GM19455 (cell line): ENCODE results near the gene COIL.
"Not testable (repeated sequence)": the region's sequence is repeated elsewhere in the genome, so short reads cannot be mapped to it uniquely, and the experiment has no call there.

Source experiments
- ATAC-seq: cut with Tn5 transposase; IDR thresholded peaks from one replicate; pipeline ENCODE4 v1.9.1; 2021; ENCODE audit not compliant: unreplicated experiment

COIL gene, protein sequence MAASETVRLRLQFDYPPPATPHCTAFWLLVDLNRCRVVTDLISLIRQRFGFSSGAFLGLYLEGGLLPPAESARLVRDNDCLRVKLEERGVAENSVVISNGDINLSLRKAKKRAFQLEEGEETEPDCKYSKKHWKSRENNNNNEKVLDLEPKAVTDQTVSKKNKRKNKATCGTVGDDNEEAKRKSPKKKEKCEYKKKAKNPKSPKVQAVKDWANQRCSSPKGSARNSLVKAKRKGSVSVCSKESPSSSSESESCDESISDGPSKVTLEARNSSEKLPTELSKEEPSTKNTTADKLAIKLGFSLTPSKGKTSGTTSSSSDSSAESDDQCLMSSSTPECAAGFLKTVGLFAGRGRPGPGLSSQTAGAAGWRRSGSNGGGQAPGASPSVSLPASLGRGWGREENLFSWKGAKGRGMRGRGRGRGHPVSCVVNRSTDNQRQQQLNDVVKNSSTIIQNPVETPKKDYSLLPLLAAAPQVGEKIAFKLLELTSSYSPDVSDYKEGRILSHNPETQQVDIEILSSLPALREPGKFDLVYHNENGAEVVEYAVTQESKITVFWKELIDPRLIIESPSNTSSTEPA

DNA sequence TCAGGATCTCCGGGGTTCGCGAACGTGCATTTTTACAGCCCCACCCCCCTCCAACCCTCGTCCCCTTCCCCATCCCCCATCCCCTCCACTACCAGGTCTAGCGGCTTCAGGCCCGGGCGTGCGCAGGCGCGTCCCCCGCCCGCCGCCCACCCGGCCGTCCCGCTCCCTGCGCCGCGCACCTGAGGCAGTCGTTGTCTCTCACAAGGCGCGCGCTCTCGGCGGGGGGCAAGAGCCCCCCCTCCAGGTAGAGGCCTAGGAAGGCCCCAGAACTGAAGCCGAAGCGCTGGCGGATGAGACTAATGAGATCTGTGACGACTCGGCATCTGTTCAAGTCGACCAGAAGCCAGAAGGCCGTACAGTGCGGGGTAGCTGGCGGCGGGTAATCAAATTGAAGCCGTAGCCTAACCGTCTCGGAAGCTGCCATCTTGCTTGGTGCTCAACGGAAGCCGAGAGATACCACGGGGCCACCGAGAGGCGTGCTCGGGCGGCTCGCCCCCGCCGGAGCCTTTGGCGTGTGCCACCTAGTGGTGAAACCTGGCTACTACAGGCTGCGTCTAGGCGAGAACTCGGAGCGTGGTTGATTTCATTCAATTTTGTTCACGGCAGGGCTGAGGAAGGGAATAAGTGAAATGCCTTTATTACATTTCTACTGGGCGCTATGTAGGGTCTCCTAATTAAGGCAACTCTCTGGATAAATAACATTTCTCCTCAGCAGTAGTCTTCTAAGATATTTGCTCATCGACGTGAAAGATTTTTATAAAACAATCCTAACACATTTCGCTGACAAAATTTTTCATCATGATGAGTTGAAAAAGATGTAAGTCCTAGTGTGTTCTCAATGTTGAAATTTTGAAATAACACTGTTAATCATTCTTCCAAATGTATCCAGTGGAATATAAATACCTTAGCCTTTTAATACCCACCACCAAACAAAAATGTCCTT is at the start of gene COIL:
TSS of gene COIL (minus strand) at position 455 of the 943 bp plus-strand sequence. CDS start at position 424, 31 bp downstream.
- peak; percentile 97 for ATAC-seq

DNA sequence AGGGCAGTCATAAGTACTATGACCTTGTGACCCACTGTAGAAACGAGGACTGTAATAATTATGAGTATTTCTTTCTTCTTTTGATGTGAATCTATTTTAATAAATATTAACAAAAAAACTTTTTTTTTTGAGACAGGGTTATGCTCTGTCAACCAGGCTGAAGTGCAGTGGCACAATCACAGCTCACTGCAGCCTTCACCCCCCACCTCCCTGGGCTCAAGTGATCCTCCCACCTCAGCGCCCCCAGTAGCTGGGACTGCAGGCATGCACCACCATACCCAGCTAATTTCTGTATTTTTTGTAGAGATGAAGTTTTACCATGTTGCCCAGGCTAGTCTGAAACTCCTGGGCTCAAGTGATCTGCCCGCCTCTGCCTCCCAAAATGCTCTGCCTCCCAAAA is 49.6 kb upstream of the COIL start:
- no peak for ATAC-seq

DNA sequence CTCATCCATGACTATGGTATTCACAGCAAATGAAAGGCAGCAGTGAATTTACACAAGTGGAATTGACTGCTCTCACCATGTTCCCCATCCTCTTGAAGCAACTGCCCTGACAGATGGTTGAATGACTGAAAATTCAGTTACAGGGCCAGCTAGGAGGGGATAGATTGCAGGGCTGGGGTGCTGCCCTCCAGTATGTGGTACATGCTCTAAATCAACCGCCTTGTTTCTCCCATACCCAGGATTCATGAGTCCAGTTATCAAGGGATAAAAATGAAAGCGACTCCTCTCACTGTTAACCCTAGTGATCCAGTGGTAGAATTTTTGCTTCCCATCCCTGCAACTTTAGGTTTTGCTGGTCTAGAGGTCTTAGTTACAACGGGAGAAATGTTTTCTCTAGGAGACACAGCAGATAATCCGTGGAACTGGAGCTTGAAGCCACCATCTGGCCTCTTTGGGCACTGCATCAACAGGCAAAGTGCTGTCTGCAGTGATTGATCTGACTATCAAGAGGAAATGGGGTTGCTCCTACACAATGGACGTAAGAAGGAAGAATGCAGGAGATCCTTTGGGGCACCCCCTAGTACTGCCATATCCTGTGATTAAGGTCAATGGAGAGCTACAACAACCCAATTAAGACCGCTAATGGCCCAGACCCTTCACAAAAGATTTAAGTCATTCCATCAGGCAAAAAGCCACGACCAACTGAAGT is 49.0 kb upstream of the COIL start:
- peak; percentile 55 for ATAC-seq

DNA sequence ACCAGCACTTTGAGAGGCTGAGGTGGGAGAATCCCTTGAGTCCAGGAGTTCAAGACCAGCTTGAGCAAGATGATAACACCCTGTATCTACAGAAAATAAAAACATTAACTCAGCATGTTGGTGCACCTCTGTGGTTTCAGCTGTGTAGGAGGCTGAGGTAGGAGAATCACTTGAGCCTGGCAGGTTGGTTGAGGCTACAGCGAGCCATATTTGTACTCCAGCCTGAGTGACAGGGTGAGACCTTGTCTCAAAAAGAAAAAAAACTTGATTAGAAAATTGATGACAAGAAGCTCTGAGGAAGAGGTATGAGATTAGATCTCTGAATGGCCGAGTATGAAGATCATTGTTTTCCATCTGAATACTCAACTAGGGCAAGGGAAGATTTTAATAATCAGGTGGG is 48.1 kb upstream of the COIL start:
- ATAC-seq: no peak

DNA sequence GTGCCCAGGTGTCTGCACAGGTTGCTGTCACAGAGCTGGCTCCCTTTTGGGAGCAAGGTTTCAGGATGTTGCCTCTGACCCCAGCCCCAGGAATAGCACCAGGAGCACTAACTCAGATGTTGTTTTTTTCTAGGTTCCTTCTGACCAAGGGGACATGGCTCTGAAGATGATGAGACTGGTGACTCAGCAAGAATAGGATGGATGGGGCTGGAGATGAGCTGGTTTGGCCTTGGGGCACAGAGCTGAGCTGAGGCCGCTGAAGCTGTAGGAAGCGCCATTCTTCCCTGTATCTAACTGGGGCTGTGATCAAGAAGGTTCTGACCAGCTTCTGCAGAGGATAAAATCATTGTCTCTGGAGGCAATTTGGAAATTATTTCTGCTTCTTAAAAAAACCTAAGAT is 45.2 kb upstream of the COIL start:
- ATAC-seq: no peak

DNA sequence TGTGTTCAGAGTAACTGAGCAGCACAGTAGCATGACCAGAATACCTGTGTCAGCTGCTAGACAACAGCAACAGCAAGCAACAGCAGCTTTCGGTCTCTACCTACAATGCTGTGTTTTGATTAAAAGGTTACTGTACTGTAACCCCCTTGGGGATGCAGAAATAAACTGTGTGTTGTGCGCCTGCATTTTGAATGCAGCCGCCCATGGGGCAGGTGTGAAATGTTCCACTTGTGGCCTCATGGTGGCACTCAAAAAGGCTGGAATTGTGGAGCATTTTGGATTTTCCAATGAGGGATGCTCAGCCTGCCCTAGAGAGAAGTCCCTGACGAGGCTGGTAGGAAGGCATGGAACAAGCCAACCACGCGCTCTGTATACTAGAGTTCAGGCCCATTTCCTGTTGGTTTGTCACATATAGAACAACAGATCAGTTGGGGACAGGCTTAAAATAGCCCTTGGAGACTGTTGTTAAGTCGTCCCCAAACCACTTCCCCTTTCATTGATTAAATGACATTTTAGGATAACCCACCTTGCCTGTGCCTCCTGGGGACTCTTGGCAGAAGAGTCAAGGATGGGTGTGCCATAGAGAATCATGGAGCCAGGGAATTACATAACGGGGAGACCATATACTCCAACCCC is 44.2 kb upstream of the COIL start:
- peak; percentile 77 for ATAC-seq

DNA sequence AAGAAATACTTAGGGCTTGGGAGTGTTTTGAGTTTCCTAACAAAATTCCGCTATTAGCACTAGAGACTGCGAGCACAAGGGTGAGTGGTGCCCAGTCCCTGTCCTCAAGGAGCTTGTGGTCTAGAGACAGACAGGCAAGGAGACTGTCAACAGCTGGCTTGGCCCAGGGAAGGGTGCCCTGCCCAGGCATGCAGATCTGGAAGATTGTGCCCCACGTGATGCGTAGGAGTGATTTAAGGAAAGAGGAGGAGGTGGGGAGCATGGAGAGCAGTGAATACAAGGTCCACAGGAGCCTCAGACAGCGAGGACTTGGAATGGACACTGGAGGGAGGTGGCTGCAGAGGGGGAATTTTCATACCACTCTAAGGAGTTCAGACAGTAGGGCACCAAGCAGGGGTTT is 42.1 kb upstream of the COIL start:
- ATAC-seq: no peak

DNA sequence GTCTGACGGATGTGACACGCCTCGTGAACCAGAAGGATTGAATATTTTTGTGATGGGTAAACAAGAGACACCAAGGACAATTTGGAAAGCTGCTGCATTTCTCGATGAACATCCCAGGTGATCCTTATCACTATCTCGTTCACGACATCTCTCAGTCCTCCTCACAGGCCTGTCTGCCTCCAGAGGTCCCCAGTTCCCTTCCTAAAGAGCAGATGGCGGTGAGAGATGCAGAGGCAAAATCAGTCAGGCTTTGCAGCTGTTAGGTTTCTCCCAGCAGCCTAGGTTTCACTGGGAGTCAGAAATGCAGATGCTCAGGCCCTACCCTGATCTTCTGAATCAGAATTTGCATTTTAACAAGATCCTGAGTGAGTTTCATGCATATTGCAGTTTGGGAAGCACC is 40.7 kb upstream of the COIL start:
- no peak for ATAC-seq

DNA sequence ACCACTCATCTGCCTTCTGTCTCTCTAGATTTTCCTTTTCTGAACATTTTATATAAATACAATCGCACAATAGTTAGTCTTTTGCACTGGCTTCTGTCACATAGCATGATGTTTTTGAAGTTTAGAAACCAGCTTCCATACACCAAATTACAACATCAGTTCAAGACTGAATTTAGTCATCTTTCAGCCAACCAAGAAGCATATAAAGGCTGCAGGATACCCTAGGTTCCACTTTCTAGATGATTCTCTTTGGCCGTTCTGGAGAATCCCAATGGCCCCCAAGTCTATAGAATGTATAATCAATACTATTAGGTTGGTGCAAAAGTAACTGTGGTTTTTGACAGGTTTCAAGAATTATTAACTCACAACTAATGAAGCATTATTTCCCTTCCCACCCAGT is 36.5 kb upstream of the COIL start:
- no peak for ATAC-seq

DNA sequence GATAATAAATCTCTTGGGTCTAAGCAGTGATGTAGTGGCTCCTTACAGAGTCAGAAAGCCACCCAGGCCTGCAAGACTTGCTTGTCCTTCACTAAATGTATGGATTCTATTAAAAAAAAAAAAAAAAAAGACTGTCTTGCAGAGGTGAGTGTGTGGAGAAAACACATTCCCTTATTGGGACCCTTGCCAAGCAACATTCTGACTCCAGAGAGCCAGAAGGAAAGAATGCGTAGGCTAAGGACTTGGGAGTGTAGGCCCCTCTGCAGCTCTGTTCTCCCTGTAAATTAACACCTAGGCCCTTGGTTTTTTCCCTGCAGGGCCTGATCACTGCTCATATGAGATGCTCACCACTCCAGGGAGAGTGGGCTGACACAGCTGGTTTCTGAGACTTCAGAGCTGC is 34.9 kb upstream of the COIL start:
- ATAC-seq: no peak

DNA sequence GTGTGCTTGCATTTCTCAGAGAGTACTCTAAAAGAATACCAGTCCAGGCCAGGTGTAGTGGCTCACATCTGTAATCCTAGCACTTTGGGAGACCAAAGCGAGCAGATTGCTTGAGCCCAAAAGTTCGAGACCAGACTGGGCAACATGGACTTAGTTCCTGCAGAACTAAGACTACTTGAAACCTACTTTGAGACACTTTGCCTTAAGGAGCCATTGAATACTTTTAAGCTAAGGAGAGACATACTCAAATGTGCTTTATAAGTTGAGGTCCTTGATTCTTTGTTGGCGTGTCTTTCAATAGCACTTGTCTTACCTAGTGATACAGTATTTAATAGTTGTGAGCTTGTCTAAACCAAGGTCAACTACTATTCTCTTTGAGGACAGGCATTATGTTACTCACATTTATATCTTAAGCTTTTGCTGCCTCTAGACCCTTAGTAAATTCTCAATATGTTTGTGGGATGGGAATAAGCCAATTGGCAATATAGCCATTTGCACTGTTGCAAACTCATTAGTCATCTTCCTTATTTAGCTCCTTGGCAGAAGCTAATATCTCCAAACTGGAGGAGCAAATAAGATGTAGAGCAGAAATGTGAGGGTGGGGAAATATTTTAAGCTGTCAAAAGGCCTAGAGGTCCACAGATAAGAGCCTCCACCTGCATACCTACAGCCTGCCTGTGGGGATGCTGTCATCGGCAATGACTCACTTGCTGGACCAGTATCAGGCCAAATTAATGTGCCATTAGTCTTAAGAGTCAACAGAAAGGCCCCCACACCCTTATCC is 33.4 kb upstream of the COIL start:
- no peak for ATAC-seq

DNA sequence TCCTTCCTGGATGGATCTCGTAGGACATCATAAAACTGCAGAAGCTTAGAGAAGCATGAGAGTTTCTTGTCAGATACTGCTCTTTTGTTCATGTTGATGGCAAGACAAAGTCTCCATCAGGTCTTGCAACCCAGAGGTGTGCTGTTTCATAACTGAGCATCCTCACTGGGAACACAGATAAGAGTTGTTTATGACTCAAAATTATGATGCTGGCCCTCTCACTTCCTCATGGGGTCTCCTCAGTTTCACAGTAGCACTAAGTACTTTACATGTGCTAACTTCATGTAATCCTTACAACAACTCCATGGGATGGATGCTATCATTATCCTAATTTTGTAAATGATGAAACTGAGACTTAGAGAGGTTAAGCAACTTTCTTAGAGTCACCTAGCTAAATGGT is 31.5 kb upstream of the COIL start:
- ATAC-seq: no peak

DNA sequence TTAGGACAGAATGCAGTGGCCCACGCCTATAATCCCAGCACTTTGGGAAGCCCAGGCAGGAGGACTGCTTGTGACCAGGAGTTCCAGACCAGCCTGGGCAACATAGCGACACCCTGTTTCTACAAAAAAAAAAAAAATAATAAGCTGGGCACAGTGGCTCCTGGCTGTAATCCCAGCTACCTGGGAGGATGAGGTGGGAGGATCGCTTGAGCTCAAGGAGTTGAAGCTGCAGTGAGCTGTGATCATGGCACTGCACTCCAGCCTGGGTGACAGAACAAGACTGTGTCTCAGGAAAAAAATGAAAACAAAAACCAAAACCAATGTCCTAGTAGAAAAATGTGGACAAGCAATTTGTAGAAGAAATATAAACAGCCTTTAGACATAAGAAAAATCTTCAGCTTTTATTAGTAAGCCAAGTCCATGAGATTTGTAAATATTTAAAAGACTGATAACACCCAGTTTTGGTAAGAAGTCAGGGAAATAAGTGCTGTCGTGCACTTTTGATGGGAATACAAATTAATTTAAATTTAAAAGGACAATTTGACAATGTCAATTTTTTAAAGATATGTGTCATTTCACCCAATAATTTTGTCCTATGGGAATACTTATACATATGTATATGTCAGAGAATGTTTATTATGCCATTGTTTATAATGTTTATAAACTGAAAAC is 28.2 kb upstream of the COIL start:
- no peak for ATAC-seq

DNA sequence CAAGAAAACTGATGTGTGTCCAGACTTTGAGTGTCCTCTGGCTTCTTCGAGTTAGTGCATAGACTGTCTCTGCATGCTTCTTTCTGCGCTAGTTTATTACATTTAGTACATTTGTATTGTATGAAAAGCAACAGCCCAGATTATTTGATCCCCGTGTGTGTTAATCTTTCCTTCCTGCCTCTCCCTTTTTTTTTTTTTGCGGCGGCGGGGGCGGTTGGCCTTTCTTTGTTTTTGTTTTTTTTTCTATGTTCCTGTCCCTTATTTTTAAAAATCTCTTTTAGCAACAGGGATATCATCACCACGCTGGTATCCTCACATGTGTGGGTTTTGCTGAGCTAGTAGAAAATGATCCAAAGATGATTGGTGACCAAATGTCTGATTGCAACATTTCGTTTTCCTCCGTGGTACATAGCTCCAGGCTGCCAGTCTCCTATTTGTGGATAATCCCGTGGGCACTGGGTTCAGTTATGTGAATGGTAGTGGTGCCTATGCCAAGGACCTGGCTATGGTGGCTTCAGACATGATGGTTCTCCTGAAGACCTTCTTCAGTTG is 26.5 kb upstream of the COIL start:
- ATAC-seq: no peak

DNA sequence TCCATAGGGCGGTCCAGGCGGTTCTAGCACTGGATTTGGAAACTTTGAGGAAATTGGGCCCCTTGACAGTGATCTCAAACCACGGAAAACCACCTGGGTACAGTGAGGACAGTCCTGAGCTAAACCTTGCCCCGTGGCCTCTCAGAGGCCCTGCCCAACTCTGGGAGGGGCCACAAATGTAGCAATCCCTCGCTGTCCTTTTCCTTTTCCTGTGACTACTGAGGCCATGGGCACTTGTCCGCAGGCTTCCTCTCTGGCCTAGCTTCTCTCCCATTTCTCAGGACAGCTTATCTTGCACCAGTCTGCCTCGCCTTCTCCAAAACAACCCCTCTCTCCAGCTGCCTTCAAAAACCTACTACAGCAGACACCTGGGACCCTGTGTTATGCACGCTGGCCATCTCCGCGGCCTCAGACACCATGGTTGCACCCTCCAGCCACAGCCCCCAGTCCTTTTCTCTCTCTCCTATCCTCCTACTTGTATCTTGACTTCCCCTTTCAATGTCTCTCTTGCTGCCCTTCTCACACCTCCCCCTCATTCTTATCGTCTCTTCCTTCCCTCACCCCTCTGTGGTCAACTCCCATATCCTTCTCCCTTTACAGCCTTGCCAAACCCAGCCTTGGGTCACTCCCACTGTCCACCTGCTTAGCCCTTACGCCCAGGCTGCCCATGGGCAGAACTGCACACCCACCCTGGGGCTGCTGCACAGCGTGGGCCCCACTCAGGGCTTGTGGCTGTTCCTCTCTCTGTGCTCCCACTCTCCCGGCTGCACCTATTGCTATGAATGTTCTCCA is 24.7 kb upstream of the COIL start:
- ATAC-seq: no peak

DNA sequence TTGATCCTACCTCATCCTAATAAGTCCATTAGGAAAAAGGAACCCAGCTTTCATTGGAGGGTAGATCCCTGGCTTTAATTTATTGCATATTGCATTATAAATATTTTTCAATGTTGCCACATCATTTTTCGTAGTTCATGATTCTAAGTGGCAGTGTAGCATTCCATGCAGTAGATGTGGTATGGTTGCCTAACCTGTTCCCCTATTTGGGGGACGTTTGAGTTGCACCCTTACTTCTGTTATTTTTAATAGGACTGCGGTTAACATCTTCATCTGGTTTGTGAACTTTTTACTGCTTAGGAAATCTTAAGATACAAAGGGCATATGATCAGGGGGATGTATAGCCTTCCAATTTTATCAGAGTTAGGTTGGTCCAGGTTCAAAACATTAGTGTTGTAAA is 22.5 kb upstream of the COIL start:
- ATAC-seq: no peak

DNA sequence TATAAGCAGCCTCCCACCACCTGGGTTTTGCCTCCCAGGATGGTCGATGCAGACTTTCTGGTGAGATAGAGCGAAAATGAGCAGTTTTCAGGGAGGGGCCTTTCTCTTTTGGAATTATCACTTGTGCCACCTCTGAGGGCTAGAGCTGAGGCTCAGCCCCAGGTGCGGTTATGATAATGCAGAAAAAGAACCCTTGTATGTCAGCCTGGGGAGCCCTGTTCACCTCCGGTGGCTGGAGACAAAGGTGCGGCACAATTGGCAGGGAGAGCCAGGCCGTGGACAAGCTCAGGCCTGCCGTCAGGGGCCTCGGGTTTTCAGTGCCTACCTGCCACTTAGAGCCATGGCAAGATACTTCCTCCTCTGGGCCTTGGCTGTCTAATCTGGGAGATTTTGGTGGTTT is 21.5 kb upstream of the COIL start:
- no peak for ATAC-seq

DNA sequence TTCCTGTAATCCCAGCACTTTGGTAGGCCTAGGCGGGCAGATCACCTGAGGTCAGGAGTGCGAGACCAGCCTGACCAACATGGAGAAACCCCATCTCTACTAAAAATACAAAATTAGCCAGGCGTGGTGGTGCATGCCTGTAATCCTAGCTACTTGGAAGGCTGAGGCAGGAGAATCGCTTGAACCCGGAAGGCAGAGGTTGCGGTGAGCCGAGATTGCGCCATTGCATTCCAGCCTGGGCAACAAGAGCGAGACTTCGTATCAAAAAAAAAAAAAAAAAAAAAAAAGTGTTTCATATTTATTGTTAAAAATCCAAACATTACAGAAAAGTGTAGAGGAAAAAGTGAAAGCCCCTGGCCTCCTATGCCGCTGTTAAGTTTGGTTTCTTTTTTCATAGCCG is 19.7 kb upstream of the COIL start:
- ATAC-seq: not testable (repeated sequence)
